ENCODE data around the gene LMNTD2. TPM values are rescaled to one million over a fixed set of nuclear protein-coding genes. Genes with fewer than 3 reads are reported as not detected.
A peak's percentile ranks its signal among the peaks of the same experiment; 100 is the strongest.

LMNTD2 gene
- total RNA-seq (1 to 10 TPM; 1.4 to 1.9 TPM), polyA plus RNA-seq (1 to 10 TPM; 1.7 to 1.9 TPM)
- long read RNA-seq, donor 1, partial matches to known transcripts: 1 of 4 reads
- long read RNA-seq, donor 1, other reads (novel, unspliced or antisense): 3 of 4 reads
- long read RNA-seq, donor 2, partial matches to known transcripts: 1 of 6 reads
- long read RNA-seq, donor 2, other reads (novel, unspliced or antisense): 4 of 6 reads

- Histone ChIP-seq H3K9me3 (ENCODE audit: control insufficient read depth, low read length) (no peaks in the 10 kb centered on the region), H3K4me1 (ENCODE audit: control insufficient read depth in 1 of 2, insufficient read depth in 2 of 2, low read length in 2 of 2) (no peaks in the 10 kb centered on the region), H3K27me3 (ENCODE audit: control insufficient read depth in 1 of 2, insufficient read depth in 2 of 2, low read length in 1 of 2) (no peaks in the 10 kb centered on the region), H3K27ac (ENCODE audit: low read depth in 1 of 2, low read length in 2 of 2) (no peak within 1 kb of the TSS), H3K36me3 (ENCODE audit: control insufficient read depth in 1 of 2, insufficient read depth in 2 of 2, low read length in 1 of 2) (no peaks in the 10 kb centered on the region), H3K4me3 (ENCODE audit: low read length in 2 of 2) (peak within 1 kb of the TSS; percentile 41 to 62)
- 1 to 2% methylated on average over 49 to 95 of the region's 95 CpGs for WGBS, 2 donors
- DNase-seq (peak; percentile 93 to 95), ATAC-seq (ENCODE audit: low FRiP score) (peak; percentile 92)
- intact Hi-C loops (cut with DNase I): no loop called here
These were observed at the start of gene LMNTD2, which contains the start of gene RASSF7 for GRCh38 chr11:560305-561147. Gene LMNTD2, minus strand, starts transcription at chr11:560738. Its CDS starts 22 bp downstream, at chr11:560716. Gene RASSF7, plus strand, starts transcription at chr11:560970. Its CDS starts 799 bp downstream, at chr11:561769.

- no peaks in the 10 kb centered on the region for H3K9me3 ChIP-seq (ENCODE audit: control insufficient read depth, low read length)
- no peaks in the 10 kb centered on the region for H3K27me3 ChIP-seq (ENCODE audit: control insufficient read depth in 1 of 2, insufficient read depth in 2 of 2, low read length in 1 of 2)
- intact Hi-C loops (cut with DNase I): no loop called here
- peaks cover 4 to 8% of the 10 kb centered on the region in 2 donors for H3K36me3 ChIP-seq (ENCODE audit: control insufficient read depth in 1 of 2, insufficient read depth in 2 of 2, low read length in 1 of 2)
- no peak overlapping the region for H3K4me3 ChIP-seq (ENCODE audit: low read length in 2 of 2)
- peak in 1 of 2 donors; percentile 71 for DNase-seq
- ATAC-seq (ENCODE audit: low FRiP score): no peak
- H3K4me1 ChIP-seq (ENCODE audit: control insufficient read depth in 1 of 2, insufficient read depth in 2 of 2, low read length in 2 of 2): no peaks in the 10 kb centered on the region
- 92% methylated on average over 28 of the region's 28 CpGs for WGBS, 2 donors
- H3K27ac ChIP-seq (ENCODE audit: low read depth in 1 of 2, low read length in 2 of 2): no peak overlapping the region
These were observed 48.8 kb upstream of the LMNTD2 start for GRCh38 chr11:609341-609811.

- no peak for ATAC-seq (ENCODE audit: low FRiP score)
- H3K4me1 ChIP-seq (ENCODE audit: control insufficient read depth in 1 of 2, insufficient read depth in 2 of 2, low read length in 2 of 2): no peaks in the 10 kb centered on the region
- H3K36me3 ChIP-seq (ENCODE audit: control insufficient read depth in 1 of 2, insufficient read depth in 2 of 2, low read length in 1 of 2): peaks cover 4 to 11% of the 10 kb centered on the region in 2 donors
- intact Hi-C loops (cut with DNase I): no loop called here
- whole genome bisulfite sequencing, 2 donors: 85% methylated on average over 25 to 28 of the region's 28 CpGs
- H3K9me3 ChIP-seq (ENCODE audit: control insufficient read depth, low read length): no peaks in the 10 kb centered on the region
- H3K27ac ChIP-seq (ENCODE audit: low read depth in 1 of 2, low read length in 2 of 2): no peak overlapping the region
- H3K27me3 ChIP-seq (ENCODE audit: control insufficient read depth in 1 of 2, insufficient read depth in 2 of 2, low read length in 1 of 2): no peaks in the 10 kb centered on the region
- no peak overlapping the region for H3K4me3 ChIP-seq (ENCODE audit: low read length in 2 of 2)
- no peak for DNase-seq
These were observed 48.3 kb upstream of the LMNTD2 start for GRCh38 chr11:608791-609251.

- no peaks in the 10 kb centered on the region for H3K27me3 ChIP-seq (ENCODE audit: control insufficient read depth in 1 of 2, insufficient read depth in 2 of 2, low read length in 1 of 2)
- H3K4me3 ChIP-seq (ENCODE audit: low read length in 2 of 2): no peak overlapping the region
- ATAC-seq (ENCODE audit: low FRiP score) (no peak), DNase-seq (no peak)
- H3K36me3 ChIP-seq (ENCODE audit: control insufficient read depth in 1 of 2, insufficient read depth in 2 of 2, low read length in 1 of 2): peaks cover 4 to 11% of the 10 kb centered on the region in 2 donors
- WGBS, 2 donors: 89 to 90% methylated on average over 43 to 45 of the region's 45 CpGs
- intact Hi-C loops (cut with DNase I): no loop called here
- H3K9me3 ChIP-seq (ENCODE audit: control insufficient read depth, low read length): no peaks in the 10 kb centered on the region
- H3K4me1 ChIP-seq (ENCODE audit: control insufficient read depth in 1 of 2, insufficient read depth in 2 of 2, low read length in 2 of 2): no peaks in the 10 kb centered on the region
- H3K27ac ChIP-seq (ENCODE audit: low read depth in 1 of 2, low read length in 2 of 2): no peak overlapping the region
These were observed 47.6 kb upstream of the LMNTD2 start for GRCh38 chr11:607971-608659.

GRCh38 chr11:607020-607780, 46.7 kb upstream of the LMNTD2 start:
- no peak for DNase-seq
- no peak overlapping the region for H3K27ac ChIP-seq (ENCODE audit: low read depth in 1 of 2, low read length in 2 of 2)
- H3K4me3 ChIP-seq (ENCODE audit: low read length in 2 of 2): no peak overlapping the region
- WGBS, 2 donors: 91 to 92% methylated on average over 35 of the region's 35 CpGs
- no peaks in the 10 kb centered on the region for H3K4me1 ChIP-seq (ENCODE audit: control insufficient read depth in 1 of 2, insufficient read depth in 2 of 2, low read length in 2 of 2)
- intact Hi-C loops (cut with DNase I): no loop called here
- no peaks in the 10 kb centered on the region for H3K9me3 ChIP-seq (ENCODE audit: control insufficient read depth, low read length)
- peaks cover 4 to 11% of the 10 kb centered on the region in 2 donors for H3K36me3 ChIP-seq (ENCODE audit: control insufficient read depth in 1 of 2, insufficient read depth in 2 of 2, low read length in 1 of 2)
- ATAC-seq (ENCODE audit: low FRiP score): no peak
- no peaks in the 10 kb centered on the region for H3K27me3 ChIP-seq (ENCODE audit: control insufficient read depth in 1 of 2, insufficient read depth in 2 of 2, low read length in 1 of 2)

- no peaks in the 10 kb centered on the region for H3K27me3 ChIP-seq (ENCODE audit: control insufficient read depth in 1 of 2, insufficient read depth in 2 of 2, low read length in 1 of 2)
- WGBS, 2 donors: 59 to 64% methylated on average over 19 of the region's 19 CpGs
- H3K4me3 ChIP-seq (ENCODE audit: low read length in 2 of 2): no peak overlapping the region
- DNase-seq (no peak), ATAC-seq (ENCODE audit: low FRiP score) (peak; percentile 31)
- no peaks in the 10 kb centered on the region for H3K4me1 ChIP-seq (ENCODE audit: control insufficient read depth in 1 of 2, insufficient read depth in 2 of 2, low read length in 2 of 2)
- H3K36me3 ChIP-seq (ENCODE audit: control insufficient read depth in 1 of 2, insufficient read depth in 2 of 2, low read length in 1 of 2): peaks cover 5 to 15% of the 10 kb centered on the region in 2 donors
- intact Hi-C loops (cut with DNase I): no loop called here
- H3K27ac ChIP-seq (ENCODE audit: low read depth in 1 of 2, low read length in 2 of 2): no peak overlapping the region
- H3K9me3 ChIP-seq (ENCODE audit: control insufficient read depth, low read length): no peaks in the 10 kb centered on the region
These were observed 45.7 kb upstream of the LMNTD2 start for GRCh38 chr11:606245-606644.

- H3K27me3 ChIP-seq (ENCODE audit: control insufficient read depth in 1 of 2, insufficient read depth in 2 of 2, low read length in 1 of 2): no peaks in the 10 kb centered on the region
- peaks cover 6 to 15% of the 10 kb centered on the region in 2 donors for H3K36me3 ChIP-seq (ENCODE audit: control insufficient read depth in 1 of 2, insufficient read depth in 2 of 2, low read length in 1 of 2)
- no peak overlapping the region for H3K27ac ChIP-seq (ENCODE audit: low read depth in 1 of 2, low read length in 2 of 2)
- H3K4me1 ChIP-seq (ENCODE audit: control insufficient read depth in 1 of 2, insufficient read depth in 2 of 2, low read length in 2 of 2): no peaks in the 10 kb centered on the region
- H3K4me3 ChIP-seq (ENCODE audit: low read length in 2 of 2): no peak overlapping the region
- DNase-seq (no peak), ATAC-seq (ENCODE audit: low FRiP score) (no peak)
- no peaks in the 10 kb centered on the region for H3K9me3 ChIP-seq (ENCODE audit: control insufficient read depth, low read length)
- intact Hi-C loops (cut with DNase I): no loop called here
- 91 to 93% methylated on average over 33 of the region's 33 CpGs for WGBS, 2 donors
These were observed 45.0 kb upstream of the LMNTD2 start for GRCh38 chr11:605286-606129.

All from aorta (tissue), 5 donors.